HG03066 (cell line): ENCODE data around the gene TPRG1L.

Experiments
- ATAC-seq: cut with Tn5 transposase; IDR thresholded peaks from one replicate; pipeline ENCODE4 v1.9.1; 2021; ENCODE audit warnings: low read depth; ENCODE audit not compliant: unreplicated experiment

TPRG1L gene

DNA sequence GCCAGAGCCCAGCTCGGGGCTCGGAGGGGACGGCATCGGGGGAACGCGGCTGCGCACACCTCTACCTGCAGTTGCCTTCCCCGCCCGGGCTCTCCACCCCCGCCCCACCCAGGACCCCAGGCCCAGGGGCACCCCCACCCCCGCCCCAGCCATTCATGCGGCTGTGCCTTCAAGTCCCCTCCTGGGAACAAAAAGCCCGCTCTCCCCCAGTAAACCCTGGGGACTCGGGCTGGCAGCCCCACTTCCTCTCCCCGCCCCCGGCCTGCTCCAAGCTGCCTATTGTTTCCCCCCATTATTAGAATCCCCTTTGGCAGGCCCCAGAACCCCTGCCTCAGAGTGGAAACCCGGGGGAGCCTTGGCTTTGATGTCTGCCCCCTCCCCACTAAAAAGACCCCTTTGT is 31.5 kb upstream of the TPRG1L start:
- ATAC-seq: no peak

DNA sequence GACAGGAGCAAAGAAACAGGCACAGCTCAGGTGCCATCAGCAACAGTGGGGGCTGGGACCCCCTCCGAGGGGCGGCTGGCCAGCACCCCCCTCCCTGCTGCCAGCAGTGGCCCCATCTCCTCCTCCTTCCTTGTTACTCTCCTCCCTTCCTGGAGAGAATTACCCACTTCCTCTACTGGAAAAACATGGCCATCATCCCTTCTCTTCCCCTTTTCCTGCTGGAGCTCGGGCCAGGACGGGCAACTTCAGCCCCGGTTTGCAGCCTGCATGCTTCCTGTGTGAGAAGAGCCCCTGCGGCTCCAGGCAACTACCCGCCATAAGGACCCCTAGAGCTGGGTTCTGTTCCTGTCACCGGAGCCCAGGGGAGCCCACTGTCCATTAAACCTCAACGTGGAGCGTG is 31.1 kb upstream of the TPRG1L start:
- no peak for ATAC-seq

DNA sequence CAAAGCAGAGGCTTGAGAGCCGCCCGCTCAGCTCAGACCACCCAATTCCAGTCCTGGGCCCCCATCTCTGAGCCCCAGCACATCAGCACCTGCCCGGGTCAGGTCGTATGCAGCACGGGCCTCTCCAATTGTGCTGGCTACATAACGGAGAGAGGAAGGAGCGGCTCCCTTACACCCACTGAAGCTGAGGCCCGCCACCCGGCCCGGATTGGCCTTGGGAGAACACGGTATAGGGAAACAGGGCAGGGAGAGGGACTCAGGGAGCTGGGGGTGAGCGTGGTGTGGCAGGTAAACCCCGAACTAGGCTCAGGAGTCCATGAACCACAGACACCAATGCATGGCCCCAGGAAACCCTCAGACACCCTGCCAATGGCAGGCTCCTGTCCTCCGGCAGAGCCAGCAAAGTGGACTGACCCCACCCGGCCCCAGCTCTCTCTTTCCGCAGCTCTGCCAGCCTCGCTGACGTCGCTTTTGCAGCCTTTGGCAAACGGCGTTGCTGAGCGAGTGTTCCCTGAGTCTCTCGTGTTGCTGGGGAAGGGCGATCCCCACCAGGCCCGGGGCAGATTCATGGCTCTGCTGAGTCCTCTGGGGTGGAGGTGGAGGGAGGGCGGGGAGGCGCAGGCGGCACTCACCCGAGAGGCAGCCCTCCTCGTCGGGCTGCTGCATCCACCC is 30.0 kb upstream of the TPRG1L start:
- no peak for ATAC-seq

DNA sequence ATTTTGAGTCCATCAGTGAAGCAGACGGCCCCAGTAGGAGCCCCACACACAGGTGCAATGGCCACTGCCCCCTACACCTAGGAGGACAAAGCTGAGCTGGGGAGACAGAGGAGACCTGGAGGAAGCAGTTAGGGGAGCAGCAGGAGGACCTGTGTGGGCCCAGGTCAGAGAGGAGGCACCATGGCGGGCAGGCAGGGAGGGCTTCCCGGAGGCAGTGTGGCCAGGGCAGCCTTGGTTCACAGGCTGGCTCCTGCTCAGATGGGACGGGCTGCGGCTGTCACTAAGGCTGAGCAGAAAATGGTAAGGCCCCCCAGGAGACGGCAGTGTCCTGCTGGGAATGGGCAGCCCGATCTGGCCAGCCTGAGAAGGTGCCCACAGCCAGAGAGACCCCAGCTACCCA is 28.9 kb upstream of the TPRG1L start:
- ATAC-seq: no peak

DNA sequence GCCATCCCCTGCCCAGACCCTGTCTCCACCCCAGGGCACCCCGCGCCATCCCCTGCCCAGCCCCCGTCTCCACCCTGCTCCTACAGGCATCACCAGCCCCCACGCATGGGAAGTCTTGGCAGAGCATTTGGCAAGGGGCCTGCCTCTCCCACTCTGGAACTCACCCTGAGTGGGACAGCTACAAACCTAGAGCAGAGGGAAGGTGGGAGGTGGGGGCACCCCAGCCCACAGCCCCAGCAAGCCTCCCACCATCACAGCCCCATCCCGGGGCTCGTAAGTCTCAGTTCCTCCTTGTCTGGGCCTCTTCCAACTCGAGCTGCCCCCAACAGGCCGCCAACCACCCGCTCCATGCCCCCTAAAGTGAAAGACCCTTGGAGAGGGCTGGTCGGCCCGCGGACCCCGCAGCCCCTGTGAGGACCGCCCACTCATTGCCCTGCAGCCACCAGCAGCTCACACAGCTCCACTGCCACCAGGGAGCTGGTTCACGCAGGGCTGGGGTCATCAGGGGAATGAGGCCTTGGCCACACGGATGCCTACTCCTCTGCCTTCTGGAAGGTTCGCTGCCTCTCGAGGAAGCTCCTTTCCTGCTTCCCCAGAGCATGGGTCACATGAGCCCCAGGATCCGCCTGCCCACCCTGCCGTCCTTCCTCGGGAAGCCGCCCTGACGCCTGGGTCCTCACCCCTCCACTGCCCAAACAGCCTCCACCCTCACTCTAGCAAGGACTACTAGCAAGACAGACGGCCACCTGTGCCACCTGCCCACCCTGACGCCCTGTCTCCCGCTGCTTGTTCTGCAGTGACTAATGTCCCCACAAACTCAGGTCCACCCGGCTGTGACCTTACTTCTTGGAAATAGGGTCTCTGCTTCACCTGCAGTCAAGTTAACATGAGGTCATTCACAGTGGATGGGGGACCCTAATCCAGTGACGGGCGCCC is 27.9 kb upstream of the TPRG1L start:
- ATAC-seq: no peak

DNA sequence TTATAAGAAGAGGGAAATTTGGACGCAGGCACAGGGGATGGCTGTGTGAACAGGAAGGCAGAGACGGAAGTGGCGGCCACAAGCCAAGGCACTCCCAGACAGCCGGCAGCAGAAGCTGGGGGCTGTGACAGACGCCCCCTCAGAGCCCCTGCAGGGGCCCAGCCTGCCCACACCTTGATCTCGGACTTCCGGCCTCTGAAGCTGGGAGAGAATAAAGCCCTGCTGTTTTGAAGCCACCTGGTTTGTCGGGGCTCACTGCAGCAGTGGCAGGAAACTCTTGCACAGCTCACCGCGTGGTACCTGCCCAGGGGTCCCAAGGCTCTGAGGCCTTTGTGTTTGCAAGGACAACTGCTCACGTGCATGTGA is 27.2 kb upstream of the TPRG1L start:
- ATAC-seq: no peak

DNA sequence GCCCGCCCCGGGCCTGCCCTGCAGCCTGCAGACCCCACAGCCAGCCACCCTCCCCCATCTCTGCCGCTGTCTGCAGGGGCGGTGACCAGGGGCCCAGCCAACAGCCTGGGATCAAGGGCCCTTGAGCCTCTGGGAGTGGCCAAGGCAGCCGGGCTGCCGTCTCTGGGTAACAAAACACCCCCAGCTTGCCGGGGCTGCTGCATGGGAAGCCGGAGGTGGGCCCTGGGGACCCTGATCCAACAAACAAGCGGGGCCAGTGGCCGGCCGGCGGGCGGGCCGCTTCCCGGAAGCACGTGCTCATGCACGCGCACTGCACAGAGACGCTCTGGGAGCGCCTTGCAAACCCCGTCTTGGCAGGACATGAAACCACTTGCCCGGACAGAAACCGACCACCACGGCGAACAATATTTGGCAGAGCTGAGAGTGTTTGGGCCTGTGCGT is 26.7 kb upstream of the TPRG1L start:
- no peak for ATAC-seq

DNA sequence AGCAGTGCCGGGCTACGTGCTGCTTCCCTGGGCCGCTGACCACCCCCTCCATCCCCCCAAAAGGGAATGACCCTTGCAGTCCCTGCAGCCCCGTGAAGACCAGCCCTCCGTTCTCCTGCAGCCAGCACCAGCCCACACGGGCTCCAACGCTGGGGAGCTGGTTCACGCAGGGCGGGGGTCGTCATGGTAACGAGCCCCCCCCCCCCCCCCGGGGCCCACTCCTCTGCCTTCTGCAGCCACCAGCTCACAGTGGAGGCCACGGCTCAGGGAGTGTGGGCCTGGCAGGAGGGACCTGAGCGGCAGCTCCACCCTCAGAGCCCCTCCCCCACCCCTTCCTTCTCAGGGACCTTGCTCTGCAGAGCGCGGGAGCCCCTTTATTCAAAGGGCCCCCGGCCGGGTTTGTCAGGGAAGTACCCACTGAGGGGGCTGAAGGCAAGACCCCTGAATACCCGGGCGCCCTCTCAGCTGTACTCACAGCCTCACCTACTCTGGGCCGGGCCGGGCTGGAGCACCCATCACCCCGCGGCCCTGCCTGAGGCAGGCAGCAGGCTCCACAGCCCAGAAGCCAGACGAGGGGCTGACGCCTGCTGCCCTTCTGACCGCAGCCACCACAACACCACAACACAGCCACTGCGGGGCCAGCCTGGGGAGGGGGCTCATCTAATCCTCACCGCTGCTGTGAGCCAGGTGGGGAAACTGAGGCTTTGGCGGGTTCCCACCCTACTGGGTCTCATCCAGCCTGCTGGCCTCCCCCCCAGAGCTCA is 26.1 kb upstream of the TPRG1L start:
- ATAC-seq: no peak

DNA sequence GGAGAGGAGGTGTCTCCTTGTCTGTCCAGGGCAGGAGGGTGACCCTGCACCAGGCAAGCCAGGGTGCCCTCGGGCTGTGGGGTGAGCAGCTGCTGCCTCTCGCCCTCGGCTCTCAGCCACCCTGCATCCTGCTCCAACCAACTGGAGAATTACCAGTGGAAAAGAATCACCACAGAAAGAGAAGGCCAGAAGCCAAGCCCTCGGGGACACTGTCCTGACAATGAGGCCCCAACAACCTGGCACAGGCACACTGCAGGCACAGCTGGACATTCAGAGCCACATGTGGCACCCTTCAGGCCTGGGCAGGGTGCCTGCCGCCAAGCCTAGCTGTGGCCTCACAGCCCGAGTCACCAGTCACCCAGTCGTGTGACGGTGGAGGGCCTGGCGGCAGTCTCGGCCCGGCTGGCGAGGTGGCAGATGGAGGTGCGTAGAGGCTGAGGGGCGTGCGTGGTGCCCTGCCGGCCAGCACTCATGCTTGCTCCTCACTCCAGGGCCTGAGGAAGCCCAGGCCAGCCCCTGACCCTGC is 25.5 kb upstream of the TPRG1L start:
- no peak for ATAC-seq

DNA sequence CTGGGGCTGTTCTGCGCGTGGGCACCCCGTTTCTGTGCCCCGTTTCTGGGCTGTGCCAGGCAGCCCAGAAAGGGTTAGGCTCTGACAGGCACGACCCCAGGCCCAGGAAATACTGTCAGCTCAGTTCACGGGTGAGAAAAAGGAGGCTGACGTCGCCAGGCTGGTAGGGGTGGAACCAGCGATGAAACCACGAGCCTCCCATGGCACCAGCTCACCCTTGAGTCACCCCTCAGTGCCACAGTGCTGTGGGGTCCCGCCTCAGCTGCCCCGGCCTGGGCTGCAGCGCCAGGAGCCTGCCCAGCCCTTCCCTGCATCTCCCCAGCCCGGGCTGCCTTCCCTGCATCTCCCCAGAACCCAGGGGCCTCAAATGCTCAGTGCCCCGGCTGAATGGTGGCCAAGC is 25.0 kb upstream of the TPRG1L start:
- no peak for ATAC-seq

DNA sequence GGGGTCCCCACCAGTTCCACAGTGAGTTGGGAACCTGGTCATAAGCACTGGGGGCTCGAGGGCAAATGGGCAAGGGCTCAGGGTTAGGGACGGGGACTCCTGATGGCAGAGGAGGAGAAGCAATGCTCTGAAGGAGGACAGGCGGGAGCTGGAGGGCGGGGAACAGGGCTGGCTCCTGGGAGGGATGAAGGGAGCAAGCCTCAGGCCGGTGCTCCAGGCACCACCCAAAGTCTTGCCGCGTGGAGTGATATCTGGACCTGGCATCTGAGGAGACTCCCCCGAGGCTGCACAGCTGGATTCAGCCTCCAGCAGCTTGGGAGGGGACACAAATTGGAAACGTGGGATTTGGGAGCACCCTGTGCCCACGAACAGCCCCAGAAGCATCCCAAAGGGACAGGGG is 24.5 kb upstream of the TPRG1L start:
- ATAC-seq: no peak

DNA sequence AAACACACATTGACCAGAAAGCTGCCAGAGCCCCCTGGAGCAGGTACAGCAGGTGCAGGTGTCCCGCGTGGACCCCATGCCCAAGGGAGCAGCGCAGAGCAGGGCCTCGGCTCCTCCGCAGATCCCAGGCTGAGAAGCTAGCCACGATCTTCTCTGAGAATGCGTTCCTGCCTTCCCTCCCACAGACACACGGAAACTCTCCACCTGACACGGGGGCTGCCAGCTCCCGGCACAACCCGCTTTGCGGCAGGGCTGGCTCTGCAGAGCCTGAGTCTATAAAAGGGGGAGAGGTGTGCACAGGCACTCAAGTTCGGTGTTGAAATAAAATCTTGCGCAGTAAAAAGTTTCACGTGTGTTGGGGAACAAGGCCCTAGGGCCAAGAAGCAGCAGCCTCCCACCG is 23.1 kb upstream of the TPRG1L start:
- ATAC-seq: no peak

DNA sequence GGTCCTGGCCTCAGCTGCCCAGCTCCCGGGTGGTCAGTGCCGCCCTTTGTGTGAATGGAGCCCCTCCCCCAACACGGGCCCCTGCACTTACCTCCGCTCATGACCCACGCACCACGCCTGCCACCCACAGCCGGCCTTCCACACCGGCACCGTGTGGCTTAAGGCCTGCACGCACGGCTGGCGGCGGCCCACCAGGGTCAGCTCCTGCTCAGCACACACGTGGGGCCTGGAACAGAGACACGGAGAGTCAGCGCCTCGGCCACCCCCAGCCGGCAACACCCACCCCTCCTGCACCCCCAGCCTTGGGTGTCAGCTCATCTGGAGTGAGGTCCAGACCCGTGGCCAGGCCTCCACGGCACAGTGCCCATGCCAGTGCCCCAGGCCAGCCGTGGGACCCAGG is 22.4 kb upstream of the TPRG1L start:
- ATAC-seq: no peak

DNA sequence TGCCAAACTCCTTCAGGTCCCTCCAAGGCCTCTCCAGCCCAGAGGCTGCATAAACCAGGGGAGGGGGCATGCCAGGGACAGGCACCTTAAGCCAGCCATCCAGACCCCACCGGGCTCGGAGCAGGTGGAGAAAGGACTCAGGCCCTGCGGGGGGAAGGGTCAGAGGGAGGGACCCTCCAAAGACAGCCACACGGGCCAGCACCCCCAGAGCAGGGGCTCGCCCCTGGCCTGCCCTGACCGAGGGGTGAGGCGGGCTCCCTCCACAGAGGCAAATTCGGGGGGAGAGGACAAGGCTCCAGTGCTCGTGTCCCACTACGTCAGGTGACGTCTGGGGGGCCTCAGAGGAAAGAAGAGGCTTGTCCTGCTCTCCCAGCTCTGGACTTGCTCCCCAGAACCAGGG is 21.7 kb upstream of the TPRG1L start:
- no peak for ATAC-seq

DNA sequence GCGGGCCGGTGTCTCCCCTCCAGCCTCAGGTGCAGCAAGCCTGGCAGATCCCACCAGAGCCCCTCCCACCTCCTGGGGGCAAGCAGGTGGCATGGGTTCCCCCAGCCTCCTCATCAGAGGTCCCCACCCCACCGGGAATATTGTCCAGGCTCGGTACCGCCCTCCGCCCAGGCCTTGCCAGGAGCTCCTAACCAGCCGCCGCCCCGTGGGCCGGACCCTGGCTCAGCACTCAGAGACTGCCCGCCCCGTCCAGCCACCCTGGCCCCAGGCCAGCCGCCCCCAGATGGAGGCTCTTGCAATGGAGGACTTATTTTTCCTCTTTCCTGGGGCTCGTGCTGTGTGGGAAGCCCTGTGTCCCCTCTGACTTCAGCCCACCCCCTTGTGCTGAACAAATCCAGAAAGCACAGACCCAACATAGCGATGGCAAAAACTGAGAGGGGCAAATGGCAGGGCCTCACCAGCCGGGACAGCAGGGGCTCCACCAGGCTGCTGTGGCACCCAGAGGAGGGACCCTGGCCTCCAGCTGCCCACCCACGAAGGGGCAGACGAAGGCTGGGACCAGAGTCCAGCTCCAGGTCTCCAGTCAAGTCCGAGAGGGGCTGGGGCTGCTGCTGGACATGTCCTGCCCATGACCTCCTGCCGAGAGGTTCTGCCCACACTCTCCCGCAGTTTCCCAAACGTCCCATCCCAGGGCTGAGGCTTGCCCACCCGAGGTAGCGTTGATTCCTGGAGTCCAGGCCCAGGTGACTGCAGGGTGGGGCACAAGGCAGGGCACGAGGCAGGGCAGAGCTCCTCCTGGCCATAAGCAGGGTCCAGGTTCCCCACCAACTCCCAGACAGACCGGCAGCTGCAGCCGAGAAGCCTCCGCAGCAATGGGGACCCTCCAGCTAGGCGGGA is 21.0 kb upstream of the TPRG1L start:
- no peak for ATAC-seq

DNA sequence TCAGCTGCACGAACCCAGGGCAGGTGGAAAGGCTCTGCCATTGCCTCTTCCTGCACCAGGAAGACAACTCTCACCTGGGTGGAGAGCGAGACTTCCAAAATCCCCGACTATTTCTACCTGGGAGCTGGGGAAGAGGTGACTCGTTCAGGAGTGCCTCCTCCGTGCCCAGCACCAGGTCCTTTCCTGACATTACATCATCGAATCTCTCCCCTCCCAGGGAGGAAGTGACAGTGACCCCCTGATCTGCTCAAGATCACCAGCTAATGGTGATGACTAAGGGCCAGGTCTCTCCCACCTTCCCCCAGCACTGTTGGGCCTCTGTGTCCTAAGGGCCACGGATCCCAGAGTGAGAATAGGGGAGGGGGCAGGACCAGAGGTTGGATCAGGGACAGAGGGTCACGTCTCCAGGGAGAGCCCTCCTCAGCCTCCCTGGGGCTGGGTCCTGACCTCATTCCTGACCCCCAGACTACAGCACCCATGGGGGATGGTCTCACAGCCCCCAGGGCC is 20.3 kb upstream of the TPRG1L start:
- no peak for ATAC-seq

DNA sequence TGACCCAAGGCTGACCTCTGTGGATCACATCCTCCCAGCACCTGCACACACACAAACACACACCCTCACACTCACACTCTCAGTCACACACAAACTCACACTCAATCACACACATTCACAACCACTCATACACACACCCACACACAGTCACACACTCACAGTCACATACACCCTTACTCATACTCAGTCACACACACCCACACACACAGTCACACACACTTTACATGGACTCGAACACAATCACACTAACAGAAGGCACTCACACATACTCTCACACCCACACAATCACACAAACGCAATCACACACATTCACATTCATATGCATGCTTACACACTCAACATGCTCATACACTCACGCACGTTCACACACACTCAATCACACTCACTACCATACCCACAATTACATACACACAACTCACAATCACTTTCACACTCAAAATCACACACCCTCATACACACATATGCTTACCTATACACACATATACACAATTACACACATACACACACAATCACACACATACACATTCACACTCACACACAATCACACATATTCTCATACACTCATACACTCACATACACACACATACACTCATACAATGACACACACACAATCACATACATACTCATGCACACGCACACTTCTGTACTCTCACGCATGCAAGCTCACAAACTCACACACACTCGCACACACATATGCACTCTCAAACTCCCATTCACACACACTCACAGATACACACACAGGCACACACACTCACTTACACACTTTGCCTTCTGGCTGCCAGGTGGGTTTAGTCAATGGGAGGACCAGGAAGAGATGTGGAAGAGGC is 19.6 kb upstream of the TPRG1L start:
- no peak for ATAC-seq

DNA sequence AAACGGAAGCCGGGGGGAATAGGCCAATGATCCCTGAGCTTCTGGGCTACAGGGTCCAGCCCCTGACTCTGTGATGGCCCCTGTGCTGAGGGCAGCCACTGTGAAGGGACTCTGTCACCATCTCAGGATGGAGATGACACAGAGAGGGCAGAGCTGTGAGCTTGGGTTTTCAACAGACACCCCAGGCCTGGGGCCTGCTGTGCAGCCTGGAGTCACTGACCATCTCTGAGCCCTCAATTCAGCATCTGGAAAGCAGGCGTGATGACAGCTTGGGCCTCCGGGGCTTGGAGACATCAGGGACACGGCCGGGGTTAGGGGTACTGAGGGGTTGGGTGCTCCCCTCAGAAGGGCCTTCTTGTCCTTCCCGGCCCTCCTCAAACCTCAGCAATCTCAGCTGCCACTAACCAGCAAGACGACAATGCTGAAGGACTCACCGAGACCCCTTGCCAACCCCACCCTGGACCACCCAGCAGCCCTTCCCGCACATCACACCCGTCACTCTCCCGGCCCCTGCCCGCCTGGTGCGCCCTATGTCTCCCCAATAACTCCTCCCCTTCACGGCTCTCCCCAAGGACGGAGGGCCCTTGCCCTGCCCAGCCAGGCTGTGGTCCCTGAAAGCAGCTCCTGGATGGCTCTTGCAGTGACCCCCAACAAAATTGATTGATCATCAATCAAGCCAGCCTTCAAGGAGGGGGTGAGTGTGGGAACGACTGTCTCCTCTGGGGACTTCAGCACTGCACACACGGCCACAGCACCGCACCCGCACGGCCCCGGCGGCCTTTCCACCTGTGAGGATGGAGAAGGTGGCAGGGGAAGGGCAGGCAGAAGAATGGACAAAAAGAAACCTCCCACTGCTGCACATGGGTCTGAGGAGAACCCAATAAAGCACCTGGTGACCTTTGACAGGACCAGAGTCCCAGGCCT is 17.8 kb upstream of the TPRG1L start:
- no peak for ATAC-seq
